Chondrocyte (in vitro differentiated cells): ENCODE data around the gene ABCA3. TPM values are rescaled to one million over a fixed set of nuclear protein-coding genes. Genes with fewer than 3 reads are reported as not detected.

ENCODE experiments used
- DNase-seq: peaks from one replicate; pipeline ENCODE4 v3.0.0; 2021; ENCODE audit warnings: mixed read lengths, low spot score
- H3K27ac Mint-ChIP-seq: one replicate; pipeline ENCODE4 v1.8.0; 2021; ENCODE audit warnings: mild to moderate bottlenecking, moderate library complexity, mixed read lengths; ENCODE audit not compliant: unreplicated experiment
- H3K27me3 Mint-ChIP-seq: 2 replicates; pipeline ENCODE4 v1.8.0; 2021; ENCODE audit warnings: low read depth, mixed read lengths
- H3K36me3 Mint-ChIP-seq: 2 replicates; pipeline ENCODE4 v1.8.0; 2021; ENCODE audit warnings: low read depth, mixed read lengths
- H3K4me1 Mint-ChIP-seq: 2 replicates; pipeline ENCODE4 v1.8.0; 2021; ENCODE audit warnings: low read depth, mild to moderate bottlenecking, mixed read lengths
- H3K4me3 Mint-ChIP-seq: one replicate; pipeline ENCODE4 v1.8.0; 2021; ENCODE audit warnings: mild to moderate bottlenecking, moderate library complexity, mixed read lengths; ENCODE audit not compliant: unreplicated experiment
- H3K9me3 Mint-ChIP-seq: 2 replicates; pipeline ENCODE4 v1.8.0; 2021; ENCODE audit warnings: low read depth, mixed read lengths
- total RNA-seq: library from RNA; stranded (reverse); gene quantifications from 3 replicates; pipeline ENCODE4 v1.2.1, GENCODE V29; 2021
- TF ChIP-seq, protein P1 (sequence below): fragments of 200-600 bp; sonication (generic); IDR thresholded peaks from 2 replicates; pipeline ENCODE4 v1.5.0; 2021; ENCODE audit warnings: antibody characterized with exemption, mild to moderate bottlenecking, moderate library complexity

ABCA3 gene
- total RNA-seq, 1 donor from 2014 or later = 26.0 TPM

DNA sequence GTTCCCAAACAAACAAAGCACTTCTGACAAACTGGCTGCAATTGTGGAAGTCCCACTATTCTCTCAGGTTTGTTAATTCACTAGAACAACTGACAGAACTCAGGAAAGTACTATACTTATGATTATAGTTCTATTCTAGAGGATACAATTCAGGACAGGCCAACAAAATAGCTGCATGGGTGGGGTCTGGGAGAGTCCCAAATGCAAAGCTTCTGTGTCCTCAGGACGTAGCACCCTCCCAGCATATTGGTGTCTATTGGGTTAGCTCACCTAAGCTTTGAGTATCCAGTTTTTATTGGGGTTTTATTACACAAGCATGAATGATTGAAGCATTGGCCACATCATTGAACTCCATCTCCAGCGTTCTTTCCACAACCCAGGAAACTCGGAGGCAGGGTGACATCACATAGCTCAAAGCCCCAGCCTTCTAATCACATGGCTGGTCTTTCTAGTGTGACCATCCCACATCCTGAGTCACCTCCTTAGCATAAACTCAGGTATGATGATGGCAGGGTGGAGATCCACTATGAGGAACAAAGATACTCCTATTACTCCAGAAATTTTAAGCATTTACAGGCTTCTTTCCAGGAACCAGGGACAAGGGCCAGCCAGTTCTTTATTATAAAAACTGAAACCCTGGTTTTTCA, 44.8 kb upstream of the ABCA3 start:
- Mint-ChIP-seq H3K4me3 (no peak overlapping the region), H3K27ac (no peak overlapping the region), H3K9me3 (peaks cover 8% of the 10 kb centered on the region), H3K4me1 (no peaks in the 10 kb centered on the region), H3K27me3 (peaks cover 10% of the 10 kb centered on the region), H3K36me3 (peaks cover 4% of the 10 kb centered on the region)
- TF ChIP-seq, protein P1, sequence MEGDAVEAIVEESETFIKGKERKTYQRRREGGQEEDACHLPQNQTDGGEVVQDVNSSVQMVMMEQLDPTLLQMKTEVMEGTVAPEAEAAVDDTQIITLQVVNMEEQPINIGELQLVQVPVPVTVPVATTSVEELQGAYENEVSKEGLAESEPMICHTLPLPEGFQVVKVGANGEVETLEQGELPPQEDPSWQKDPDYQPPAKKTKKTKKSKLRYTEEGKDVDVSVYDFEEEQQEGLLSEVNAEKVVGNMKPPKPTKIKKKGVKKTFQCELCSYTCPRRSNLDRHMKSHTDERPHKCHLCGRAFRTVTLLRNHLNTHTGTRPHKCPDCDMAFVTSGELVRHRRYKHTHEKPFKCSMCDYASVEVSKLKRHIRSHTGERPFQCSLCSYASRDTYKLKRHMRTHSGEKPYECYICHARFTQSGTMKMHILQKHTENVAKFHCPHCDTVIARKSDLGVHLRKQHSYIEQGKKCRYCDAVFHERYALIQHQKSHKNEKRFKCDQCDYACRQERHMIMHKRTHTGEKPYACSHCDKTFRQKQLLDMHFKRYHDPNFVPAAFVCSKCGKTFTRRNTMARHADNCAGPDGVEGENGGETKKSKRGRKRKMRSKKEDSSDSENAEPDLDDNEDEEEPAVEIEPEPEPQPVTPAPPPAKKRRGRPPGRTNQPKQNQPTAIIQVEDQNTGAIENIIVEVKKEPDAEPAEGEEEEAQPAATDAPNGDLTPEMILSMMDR = no peak
- no peak for DNase-seq

DNA sequence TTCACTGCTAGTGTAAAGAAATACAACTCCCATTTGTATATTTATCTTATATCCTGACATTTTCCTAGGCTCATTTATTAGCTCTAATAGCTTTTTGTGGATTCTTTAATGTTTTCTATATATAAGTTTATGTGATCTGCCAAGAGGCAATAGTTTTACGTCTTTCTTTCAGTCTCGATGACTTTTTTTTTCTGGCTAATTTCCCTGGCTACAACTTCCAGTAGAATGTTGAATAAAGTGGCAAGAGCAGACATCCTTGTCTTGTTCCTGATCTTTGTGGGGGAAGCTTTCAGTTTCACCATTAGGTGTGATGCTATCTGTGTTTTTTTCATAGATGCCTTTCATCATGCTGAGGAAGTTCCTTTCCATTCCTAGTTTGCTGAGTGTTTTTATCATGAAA, 43.9 kb upstream of the ABCA3 start:
- Mint-ChIP-seq H3K27me3 (peaks cover 11% of the 10 kb centered on the region), H3K4me1 (no peaks in the 10 kb centered on the region), H3K4me3 (no peak overlapping the region), H3K9me3 (peaks cover 8% of the 10 kb centered on the region), H3K36me3 (peaks cover 4% of the 10 kb centered on the region), H3K27ac (no peak overlapping the region)
- no peak for DNase-seq
- TF ChIP-seq, protein P1 = no peak

DNA sequence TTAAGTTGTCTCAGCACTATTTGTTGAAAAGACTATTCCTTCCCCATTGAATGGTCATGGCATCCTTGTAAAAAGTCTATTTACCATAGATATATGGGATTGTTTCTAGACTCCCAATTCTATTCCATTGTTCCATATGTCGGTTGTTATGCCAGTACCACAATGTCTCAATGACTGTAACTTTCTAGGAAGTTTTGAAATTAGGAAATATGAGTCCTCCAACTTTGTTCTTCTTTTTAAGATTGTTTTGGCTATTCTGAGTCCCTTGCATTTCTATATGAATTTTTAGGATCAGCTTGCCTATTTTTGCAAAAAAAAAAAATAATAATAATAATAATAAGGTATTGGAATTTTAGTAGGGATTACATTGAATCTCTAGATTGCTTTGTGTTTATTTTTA, 43.0 kb upstream of the ABCA3 start:
- no peak for DNase-seq

DNA sequence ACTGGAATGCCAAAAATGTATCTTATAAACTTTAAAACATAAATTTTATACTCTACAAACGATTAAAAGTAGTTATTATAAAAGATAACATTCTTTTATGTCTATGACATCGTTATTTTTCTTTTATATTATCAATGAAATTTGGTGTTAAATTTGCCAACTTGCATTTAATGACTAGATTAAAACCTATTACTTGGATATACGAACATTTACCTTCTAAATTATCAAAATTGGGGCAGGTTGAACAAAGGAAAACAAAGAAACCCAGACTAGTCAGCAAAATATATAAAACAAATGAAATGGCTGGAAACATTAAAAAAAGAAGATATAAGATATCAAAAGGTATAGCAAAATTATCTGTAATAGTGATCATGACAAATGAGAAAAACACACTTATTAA, 34.1 kb upstream of the ABCA3 start:
- H3K27ac Mint-ChIP-seq = no peak overlapping the region
- H3K27me3 Mint-ChIP-seq = no peaks in the 10 kb centered on the region
- no peaks in the 10 kb centered on the region for H3K9me3 Mint-ChIP-seq
- H3K4me1 Mint-ChIP-seq = peaks cover 46% of the 10 kb centered on the region
- H3K4me3 Mint-ChIP-seq = no peak overlapping the region
- no peak for DNase-seq
- H3K36me3 Mint-ChIP-seq = no peaks in the 10 kb centered on the region
- TF ChIP-seq, protein P1 = no peak

More for the DNA sequence above, 43.0 kb upstream of the ABCA3 start:
- Mint-ChIP-seq H3K9me3 (peaks cover 3% of the 10 kb centered on the region), H3K27me3 (peaks cover 11% of the 10 kb centered on the region), H3K36me3 (peaks cover 4% of the 10 kb centered on the region), H3K27ac (no peak overlapping the region), H3K4me1 (no peaks in the 10 kb centered on the region), H3K4me3 (no peak overlapping the region)
- TF ChIP-seq, protein P1 = no peak

DNA sequence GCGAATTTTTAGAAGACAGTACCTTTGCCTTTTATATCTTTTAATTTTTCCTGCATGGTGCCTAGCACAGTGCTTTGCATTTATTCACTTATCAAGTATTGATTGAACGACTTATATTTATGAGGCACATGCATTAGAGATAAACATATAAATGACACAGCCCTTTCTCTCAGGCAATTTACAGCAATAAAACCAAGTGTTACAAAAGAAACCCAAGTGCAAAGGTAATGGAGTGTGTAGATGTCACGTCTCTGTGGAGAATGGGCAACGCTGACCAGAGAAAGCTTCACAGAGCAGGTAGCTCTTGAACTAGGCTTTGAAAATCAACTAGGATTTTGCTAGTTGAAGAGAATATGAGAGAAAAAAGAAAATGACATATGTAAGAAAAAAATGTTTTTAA, 32.6 kb upstream of the ABCA3 start:
- DNase-seq = no peak
- H3K4me3 Mint-ChIP-seq = no peak overlapping the region
- TF ChIP-seq, protein P1 = no peak
- peaks cover 49% of the 10 kb centered on the region for H3K4me1 Mint-ChIP-seq
- no peak overlapping the region for H3K27ac Mint-ChIP-seq
- no peaks in the 10 kb centered on the region for H3K9me3 Mint-ChIP-seq
- H3K36me3 Mint-ChIP-seq = no peaks in the 10 kb centered on the region
- peaks cover 3% of the 10 kb centered on the region for H3K27me3 Mint-ChIP-seq
